ENCODE results near the gene URB1. TPM values are rescaled to one million over a fixed set of nuclear protein-coding genes. Genes with fewer than 3 reads are reported as not detected.

Gene URB1
- polyA plus RNA-seq, 1 donor (not counting 4 experiments of a cell fraction or from before 2014, with no cell fraction given) = 9.0 TPM

DNA sequence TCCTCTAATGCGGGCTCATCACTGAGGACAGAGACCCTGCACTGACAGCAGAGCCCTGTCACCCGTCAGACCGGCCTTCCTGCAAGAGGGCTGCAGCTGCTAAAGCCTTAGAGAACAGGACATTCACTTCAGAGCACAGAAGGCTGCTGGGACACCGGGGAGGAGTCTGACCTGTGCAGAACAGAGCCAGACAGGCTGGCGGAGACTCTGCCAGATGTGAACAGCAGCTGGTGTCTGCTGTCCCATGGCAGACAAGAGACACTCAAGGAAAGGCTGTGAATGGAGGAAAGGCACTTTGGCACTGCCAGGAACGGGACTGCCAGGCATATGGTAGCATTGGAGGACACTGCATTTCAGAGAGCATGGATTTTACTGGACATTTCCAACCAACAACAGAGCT, 72.8 kb downstream of the URB1 start:
- H3K36me3 ChIP-seq (ENCODE audit: control insufficient read depth in 2 of 2, extremely low read depth in 1 of 2, insufficient read depth in 2 of 2, low read length in 2 of 2) = peaks cover 60 to 67% of the 10 kb centered on the region in 2 experiments
- H3K79me2 ChIP-seq (ENCODE audit: control insufficient read depth, insufficient read depth, low read length) = no peaks in the 10 kb centered on the region
- H3K27me3 ChIP-seq (ENCODE audit: control insufficient read depth, extremely low read depth, insufficient read depth, low read length) = no peaks in the 10 kb centered on the region
- no peaks in the 10 kb centered on the region for H3K9me1 ChIP-seq (ENCODE audit: control insufficient read depth, extremely low read depth, insufficient read depth, low read length)
- no peaks in the 10 kb centered on the region for H3K9me3 ChIP-seq (ENCODE audit: control insufficient read depth, low read depth, low read length)
- no peak for TF ChIP-seq EZH2 (IDR thresholded peaks at IDR 0.05; ENCODE audit: low read length)
- TF ChIP-seq, protein P1, sequence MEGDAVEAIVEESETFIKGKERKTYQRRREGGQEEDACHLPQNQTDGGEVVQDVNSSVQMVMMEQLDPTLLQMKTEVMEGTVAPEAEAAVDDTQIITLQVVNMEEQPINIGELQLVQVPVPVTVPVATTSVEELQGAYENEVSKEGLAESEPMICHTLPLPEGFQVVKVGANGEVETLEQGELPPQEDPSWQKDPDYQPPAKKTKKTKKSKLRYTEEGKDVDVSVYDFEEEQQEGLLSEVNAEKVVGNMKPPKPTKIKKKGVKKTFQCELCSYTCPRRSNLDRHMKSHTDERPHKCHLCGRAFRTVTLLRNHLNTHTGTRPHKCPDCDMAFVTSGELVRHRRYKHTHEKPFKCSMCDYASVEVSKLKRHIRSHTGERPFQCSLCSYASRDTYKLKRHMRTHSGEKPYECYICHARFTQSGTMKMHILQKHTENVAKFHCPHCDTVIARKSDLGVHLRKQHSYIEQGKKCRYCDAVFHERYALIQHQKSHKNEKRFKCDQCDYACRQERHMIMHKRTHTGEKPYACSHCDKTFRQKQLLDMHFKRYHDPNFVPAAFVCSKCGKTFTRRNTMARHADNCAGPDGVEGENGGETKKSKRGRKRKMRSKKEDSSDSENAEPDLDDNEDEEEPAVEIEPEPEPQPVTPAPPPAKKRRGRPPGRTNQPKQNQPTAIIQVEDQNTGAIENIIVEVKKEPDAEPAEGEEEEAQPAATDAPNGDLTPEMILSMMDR (optimal IDR thresholded peaks at IDR 0.05 in 1 of 3, IDR thresholded peaks at IDR 0.05 in 1 of 3, conservative IDR thresholded peaks at IDR 0.05 in 1 of 3; ENCODE audit: extremely low read depth in 1 of 3, insufficient read depth in 2 of 3, low read length in 3 of 3) = no peak
- FAIRE-seq (no peak), DNase-seq (ENCODE audit: low read depth, low spot score) (no peak)
- no peaks in the 10 kb centered on the region for H4K20me1 ChIP-seq (ENCODE audit: control insufficient read depth, extremely low read depth, insufficient read depth, low read length)
- H3K27ac ChIP-seq (ENCODE audit: control insufficient read depth, insufficient read depth, low read length) = no peak overlapping the region
- H3K4me1 ChIP-seq (ENCODE audit: control insufficient read depth, extremely low read depth, insufficient read depth, low read length) = no peaks in the 10 kb centered on the region
- no peak overlapping the region for H3K9ac ChIP-seq (ENCODE audit: control insufficient read depth, extremely low read depth, insufficient read depth, low read length)
- no peak overlapping the region for H2AFZ ChIP-seq (ENCODE audit: control insufficient read depth, low read length)
- dilution Hi-C loops (cut with MboI; ENCODE audit: extremely low pct_ligation_motif_present, low sequenced_read_pairs) = no loop called here
- no peak overlapping the region for H3K4me3 ChIP-seq (ENCODE audit: control insufficient read depth in 2 of 3, extremely low read depth in 1 of 3, insufficient read depth in 2 of 3, low read depth in 1 of 3, low read length in 3 of 3)
- H3K4me2 ChIP-seq (ENCODE audit: control insufficient read depth, extremely low read depth, insufficient read depth, low read depth, low read length) = no peak overlapping the region

DNA sequence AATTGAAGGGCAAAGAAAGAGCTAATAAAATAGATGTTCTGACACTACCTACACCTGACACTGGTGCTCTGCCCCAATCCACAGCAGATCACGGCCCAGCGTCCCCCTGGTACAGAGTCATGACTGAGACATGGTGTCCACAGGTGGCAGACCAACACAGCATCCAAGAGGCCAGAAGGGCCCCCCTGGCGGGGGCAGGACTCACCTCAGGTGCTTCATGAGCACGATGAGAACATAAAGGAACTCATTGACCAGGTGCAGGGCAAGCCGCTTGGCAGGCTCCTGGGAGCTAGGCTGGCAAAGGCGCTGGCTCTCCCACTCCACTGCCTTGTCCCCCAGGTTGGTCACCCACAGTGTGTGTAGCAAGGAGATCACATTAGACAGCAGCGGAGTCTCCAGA, 73.8 kb downstream of the URB1 start:
- Histone ChIP-seq H3K9ac (ENCODE audit: control insufficient read depth, extremely low read depth, insufficient read depth, low read length) (no peak overlapping the region), H2AFZ (ENCODE audit: control insufficient read depth, low read length) (no peak overlapping the region), H3K27ac (ENCODE audit: control insufficient read depth, insufficient read depth, low read length) (no peak overlapping the region), H3K4me1 (ENCODE audit: control insufficient read depth, extremely low read depth, insufficient read depth, low read length) (no peaks in the 10 kb centered on the region), H4K20me1 (ENCODE audit: control insufficient read depth, extremely low read depth, insufficient read depth, low read length) (no peaks in the 10 kb centered on the region), H3K4me3 (ENCODE audit: control insufficient read depth in 2 of 3, extremely low read depth in 1 of 3, insufficient read depth in 2 of 3, low read depth in 1 of 3, low read length in 3 of 3) (no peak overlapping the region), H3K36me3 (ENCODE audit: control insufficient read depth in 2 of 2, extremely low read depth in 1 of 2, insufficient read depth in 2 of 2, low read length in 2 of 2) (peaks cover 55 to 64% of the 10 kb centered on the region in 2 experiments), H3K79me2 (ENCODE audit: control insufficient read depth, insufficient read depth, low read length) (no peaks in the 10 kb centered on the region), H3K27me3 (ENCODE audit: control insufficient read depth, extremely low read depth, insufficient read depth, low read length) (no peaks in the 10 kb centered on the region), H3K9me3 (ENCODE audit: control insufficient read depth, low read depth, low read length) (no peaks in the 10 kb centered on the region), H3K9me1 (ENCODE audit: control insufficient read depth, extremely low read depth, insufficient read depth, low read length) (no peaks in the 10 kb centered on the region), H3K4me2 (ENCODE audit: control insufficient read depth, extremely low read depth, insufficient read depth, low read depth, low read length) (no peak overlapping the region)
- DNase-seq (ENCODE audit: low read depth, low spot score) (no peak), FAIRE-seq (no peak)
- dilution Hi-C loops (cut with MboI; ENCODE audit: extremely low pct_ligation_motif_present, low sequenced_read_pairs) = no loop called here
- TF ChIP-seq, protein P1 (optimal IDR thresholded peaks at IDR 0.05 in 1 of 3, IDR thresholded peaks at IDR 0.05 in 1 of 3, conservative IDR thresholded peaks at IDR 0.05 in 1 of 3; ENCODE audit: extremely low read depth in 1 of 3, insufficient read depth in 2 of 3, low read length in 3 of 3) = no peak
- no peak for TF ChIP-seq EZH2 (IDR thresholded peaks at IDR 0.05; ENCODE audit: low read length)

All from keratinocyte (primary cell).